GM19397 (cell line): ENCODE data around the gene MAP4K2.
A peak's percentile ranks its signal among the peaks of the same experiment; 100 is the strongest.

Experiments used
- ATAC-seq: cut with Tn5 transposase; IDR thresholded peaks from one replicate; pipeline ENCODE4 v1.9.1; 2021; ENCODE audit warnings: mild to moderate bottlenecking, moderate library complexity; ENCODE audit not compliant: unreplicated experiment

The MAP4K2 gene

DNA sequence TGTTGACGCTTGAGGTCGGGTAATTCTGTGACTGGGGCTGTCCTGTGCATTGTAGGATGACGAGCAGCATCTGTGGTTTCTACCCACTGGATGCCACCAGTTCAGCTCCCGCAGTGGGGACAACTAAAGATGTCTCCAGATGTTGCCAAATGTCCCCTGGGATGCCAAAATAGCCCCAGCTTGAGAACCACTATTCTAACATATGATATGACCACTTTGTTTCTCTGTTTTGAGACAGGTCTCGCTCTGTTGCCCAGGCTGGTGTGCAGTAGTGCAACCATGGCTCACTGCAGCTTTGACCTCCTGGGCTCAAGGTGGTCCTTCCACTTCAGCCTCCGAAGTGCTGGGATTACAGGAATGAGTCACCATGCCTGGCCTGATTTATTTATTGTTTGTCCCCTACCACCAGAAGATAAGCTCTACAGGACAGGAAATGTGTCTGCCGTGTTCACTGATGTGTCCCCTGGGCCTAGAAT, 11.7 kb upstream of the MAP4K2 start:
- peak; percentile 49 for ATAC-seq

DNA sequence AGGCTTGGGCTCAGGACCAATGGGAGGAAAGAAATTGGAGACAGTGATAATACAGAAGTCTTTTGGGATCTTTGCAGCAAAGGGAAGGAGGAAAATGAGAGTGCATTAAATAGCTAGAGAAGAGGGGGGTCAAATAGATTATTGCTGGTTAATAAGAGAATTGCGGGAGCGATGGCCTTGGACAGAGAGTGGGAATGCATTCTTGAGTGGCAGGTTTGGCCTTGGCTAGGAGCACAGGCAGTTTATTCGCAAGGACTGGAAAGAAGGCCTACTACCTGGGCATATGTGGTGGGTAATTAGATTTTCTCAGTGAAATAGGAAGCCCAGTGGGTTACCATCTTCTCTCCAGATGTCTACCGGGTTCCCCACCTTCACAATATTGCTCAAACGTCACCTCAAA, 10.8 kb upstream of the MAP4K2 start:
- no peak for ATAC-seq

DNA sequence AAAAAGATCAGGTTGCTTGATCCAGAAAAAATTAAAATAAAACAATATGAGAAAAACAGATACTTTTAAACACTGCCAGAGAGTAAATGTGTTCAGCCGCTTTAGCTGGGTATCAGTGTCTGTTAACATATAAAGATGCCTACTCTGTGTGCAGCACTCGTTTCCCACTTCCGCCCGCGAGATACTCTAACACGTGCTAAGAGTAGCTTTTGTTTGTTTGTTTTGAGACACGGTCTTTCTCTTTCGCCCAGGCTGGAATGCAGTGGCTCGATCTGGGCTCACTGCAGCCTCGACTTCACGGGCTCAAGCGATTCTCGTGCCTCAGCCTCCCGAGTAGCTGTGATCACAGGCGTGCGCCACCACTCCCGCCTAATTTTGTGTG, 7.9 kb upstream of the MAP4K2 start:
- ATAC-seq = no peak

- peak; percentile 62 for ATAC-seq
Measured at GRCh38 chr11:64810271-64810890, 7.4 kb upstream of the MAP4K2 start, which contains the start of gene MEN1. MEN1 (minus strand) TSS chr11:64810551; CDS start chr11:64810109, 442 bp downstream.

DNA sequence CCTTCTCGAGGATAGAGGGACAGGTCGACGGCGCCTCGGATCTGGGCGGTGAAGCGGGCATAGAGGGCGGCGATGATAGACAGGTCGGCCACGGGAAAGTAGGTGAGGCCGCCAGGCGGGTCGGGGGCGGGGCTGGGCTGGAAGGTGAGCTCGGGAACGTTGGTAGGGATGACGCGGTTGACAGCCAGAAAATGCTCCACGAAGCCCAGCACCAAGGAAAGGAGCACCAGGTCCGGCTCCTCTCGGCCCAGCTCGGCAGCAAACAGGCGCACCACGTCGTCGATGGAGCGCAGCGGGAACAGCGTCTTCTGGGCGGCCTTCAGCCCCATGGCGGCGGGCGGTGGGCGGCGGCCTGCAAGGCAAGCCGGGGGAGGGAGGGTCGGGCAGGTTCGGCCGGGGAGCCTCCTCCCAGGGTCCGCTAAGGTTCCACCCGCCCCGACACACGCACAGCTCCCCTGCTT, 6.8 kb upstream of the MAP4K2 start:
- no peak for ATAC-seq

DNA sequence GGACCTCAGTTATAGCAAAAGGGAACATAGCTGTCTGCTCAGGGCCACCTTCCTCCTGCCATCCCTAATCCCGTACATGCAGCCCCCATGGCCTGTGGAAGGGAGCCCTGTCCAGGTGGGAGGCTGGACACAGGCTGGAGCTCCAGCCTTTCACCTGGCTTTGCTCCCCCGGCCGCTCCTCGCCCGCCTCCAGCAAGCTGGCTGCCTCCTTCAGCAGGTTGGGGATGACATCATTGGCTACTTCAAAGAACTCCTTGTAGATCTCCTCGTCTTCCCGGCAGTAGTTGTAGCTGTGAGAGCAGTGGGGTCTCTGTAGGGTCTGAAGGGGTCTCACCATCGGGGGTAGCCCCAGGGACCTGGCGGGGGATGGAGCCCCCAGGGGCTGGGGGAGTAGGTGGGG, 2.5 kb upstream of the MAP4K2 start:
- ATAC-seq = no peak

GRCh38 chr11:64804346-64805210, 1.6 kb upstream of the MAP4K2 start:
- no peak for ATAC-seq

- no peak for ATAC-seq
Measured at GRCh38 chr11:64803846-64804345, 882 bp upstream of the MAP4K2 start.

DNA sequence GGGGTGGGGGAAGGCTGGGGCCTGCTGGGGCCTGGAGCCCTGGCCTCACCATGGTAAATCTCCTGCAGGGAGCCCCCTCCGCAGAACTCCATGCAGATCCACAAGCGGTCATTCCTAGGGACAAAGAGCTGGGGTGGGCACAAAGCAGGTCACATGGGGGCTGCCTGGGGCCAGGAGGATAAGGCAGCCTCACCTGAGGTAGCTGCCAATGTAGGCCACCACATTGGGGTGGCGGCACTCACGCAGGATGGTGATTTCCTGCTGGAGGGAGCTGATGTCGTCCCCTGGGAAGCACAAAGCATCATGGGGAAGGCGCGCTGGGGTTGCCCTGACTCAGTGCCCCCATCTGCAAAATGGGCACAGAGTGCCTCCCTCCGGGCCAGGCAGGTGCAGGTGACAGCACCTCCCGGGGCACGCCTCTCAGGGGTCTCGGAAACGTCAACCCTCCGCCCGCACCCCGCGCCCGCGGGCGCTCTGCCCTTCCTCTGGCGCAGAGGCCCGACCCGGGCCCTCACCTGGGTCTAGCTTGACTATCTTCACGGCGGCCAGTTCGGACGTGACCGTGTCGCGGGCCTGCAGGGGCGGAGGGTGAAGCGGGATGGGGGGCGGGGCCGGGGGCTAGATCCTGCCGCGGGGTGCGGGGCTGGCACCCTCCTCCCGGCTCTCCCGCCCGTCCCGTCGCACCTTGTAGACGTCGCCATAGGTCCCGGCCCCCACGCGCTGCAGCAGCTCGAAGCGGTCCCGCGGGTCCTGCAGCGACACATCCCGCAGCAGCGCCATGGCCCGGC, 450 bp downstream of the MAP4K2 start:
- ATAC-seq = peak; percentile 15

GRCh38 chr11:64801561-64802369, 1.2 kb downstream of the MAP4K2 start:
- ATAC-seq = no peak

DNA sequence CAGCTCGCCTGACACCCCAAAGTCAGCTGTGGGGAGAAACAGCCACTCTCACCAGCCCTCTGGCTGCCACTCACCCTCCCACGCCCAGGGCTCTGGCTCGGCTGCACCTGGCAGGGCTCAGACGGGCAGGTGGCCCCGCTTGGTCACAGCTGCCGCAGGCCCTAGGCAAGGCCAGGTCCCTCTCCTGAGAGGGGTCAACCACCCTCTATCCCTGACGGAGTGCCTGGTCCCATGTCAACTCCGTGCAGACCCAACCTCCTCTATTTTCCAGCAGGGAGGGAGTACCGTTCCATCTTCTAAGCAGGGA, 1.9 kb downstream of the MAP4K2 start:
- no peak for ATAC-seq

DNA sequence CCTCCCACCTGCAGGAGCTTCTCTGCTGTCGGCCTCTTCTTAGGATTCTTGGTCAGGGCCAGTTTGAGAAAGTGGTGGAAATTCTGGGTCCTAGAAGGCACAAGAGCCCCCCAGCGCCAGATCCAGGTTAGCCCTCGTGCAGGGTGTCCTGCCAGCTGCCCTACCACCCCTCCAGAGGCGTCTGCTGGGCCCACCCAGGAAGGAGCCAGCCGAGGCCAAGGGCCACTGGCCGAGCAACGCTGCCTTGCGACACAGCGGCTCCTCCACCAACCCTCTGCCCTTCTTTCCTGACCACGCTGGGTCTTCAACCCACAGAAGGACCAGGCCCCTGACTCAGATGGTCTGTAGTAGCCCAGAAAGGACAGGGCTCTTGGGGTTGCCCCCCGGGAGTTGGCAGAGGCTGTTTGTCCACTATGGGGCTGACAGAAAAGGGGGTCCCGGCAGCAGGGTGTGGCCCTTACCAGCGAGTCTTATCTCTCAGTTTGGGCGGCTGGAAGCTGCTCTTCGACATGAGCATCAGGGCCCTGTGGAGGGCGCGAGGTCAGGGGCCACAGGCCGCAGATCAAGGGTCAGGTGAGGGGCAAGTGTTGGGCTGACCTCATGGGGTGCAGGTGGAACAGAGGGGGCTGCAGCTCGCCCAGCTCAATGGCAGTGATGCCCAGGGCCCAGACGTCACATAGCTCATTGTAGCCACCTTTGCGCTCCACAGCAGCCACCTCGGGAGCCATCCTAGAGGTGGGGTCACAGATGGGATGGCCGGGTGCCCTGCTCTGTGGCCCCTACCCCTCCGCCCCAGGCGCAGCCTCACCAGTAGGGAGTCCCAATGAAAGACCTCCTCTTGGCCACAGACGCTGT, 2.5 kb downstream of the MAP4K2 start:
- no peak for ATAC-seq

GRCh38 chr11:64799623-64800302, 3.3 kb downstream of the MAP4K2 start:
- no peak for ATAC-seq

GRCh38 chr11:64799256-64799622, 3.8 kb downstream of the MAP4K2 start:
- no peak for ATAC-seq

DNA sequence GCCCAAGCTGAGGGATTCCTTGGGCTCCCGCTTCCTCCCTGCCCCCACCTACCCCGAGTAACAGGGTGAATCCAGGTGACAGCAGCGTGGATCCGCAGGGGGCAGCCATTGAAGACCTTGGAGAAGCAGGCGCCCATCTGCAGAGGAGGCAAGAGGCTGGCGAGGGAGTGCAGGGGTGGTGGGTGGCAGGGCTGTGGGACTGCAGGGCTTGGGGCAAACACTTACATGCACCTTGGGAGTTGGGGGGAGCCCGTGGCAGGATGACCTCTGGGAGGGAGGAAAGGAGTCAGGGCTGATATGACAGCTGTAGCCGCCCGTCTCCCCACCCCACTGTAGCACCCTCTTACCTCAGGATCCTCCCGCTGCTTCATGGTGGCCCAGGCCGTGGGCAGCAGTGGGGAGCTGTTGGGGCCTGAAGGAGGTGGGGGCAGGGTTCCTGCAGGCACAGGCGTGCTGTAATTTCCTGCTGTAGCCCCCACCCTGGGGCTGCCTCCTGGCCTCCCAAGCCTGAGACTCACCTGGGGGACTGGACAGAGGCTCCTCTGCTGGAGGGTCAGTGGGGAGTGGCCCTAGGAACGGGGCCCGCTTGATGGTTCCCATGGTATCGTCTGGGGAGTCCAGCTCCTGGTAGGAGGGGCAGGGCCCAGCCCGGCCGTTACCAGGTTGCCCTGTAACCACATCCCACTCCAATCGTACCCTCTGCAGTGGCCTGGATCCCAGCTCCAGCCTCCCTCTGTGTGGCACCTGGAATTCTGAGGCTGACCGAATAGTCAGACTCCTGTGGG, 6.1 kb downstream of the MAP4K2 start:
- no peak for ATAC-seq

DNA sequence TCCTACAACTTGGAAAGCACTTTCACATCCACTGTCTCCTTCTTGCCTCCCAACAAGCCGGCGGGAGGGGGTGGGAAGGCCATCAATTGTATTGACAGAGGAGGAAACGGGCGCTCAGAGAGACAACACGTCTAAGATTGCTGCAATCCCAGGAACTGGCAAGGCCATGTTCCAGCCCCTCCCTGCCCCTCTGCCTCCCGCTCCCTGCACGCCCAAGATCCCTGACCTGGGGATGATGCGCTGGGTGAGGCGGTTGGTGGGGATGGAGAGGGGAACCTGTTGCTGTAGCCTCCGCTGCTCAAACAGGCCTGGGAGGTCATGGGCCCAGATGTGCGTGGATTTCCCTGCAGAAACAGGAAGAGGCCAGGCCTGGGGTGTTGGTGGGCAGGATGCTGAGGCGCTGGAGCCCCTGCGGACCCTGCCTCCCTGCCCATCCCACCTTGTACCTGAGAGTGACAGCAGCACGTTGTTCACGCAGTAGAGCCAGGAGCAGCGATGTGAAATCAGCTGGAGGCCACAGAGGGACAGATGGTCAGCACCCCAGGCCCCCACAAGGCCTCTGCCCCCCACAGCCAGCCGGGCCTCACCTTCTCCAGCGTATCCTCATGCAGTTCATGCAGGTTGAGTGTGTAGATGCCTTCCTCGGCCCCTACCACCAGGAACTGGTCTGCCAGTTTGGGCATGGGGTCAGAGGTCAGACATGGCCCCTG, 6.8 kb downstream of the MAP4K2 start:
- ATAC-seq = no peak

GRCh38 chr11:64794526-64794925, 8.5 kb downstream of the MAP4K2 start:
- no peak for ATAC-seq
